Body of pancreas (tissue), 4 donors: ENCODE results near the gene MGME1. TPM values are rescaled to one million over a fixed set of nuclear protein-coding genes. Genes with fewer than 3 reads are reported as not detected.

Experiments used
- ATAC-seq: fragments of 150-250 bp; one replicate; pipeline ENCODE4 v1.9.1; 2016
- DNase-seq, 4 donors: peaks; one replicate each; pipeline ENCODE4 v3.0.0-alpha.2; 2019
- H3K27ac ChIP-seq, 4 donors: fragments of 200-600 bp; sonication (generic); 1 replicate in 3 of 4; 2 replicates in 1 of 4; pipeline versions ENCODE4 v1.5.1 to v1.6.1; 2016 to 2019; ENCODE audit warnings: mild to moderate bottlenecking in 1 of 4, mixed read lengths in 1 of 4, moderate library complexity in 1 of 4
- H3K27me3 ChIP-seq, 2 donors: fragments of 200-600 bp; sonication (generic); one replicate each; pipeline ENCODE4 v1.6.0; 2016; ENCODE audit warnings: mild to moderate bottlenecking in 1 of 2
- H3K36me3 ChIP-seq, 2 donors: fragments of 200-600 bp; sonication (generic); replicated peaks in 1 of 2; 2 replicates each; pipeline ENCODE4 v1.5.1; 2016; ENCODE audit warnings: low read depth in 2 of 2; ENCODE audit not compliant: insufficient read depth in 1 of 2
- H3K4me1 ChIP-seq: fragments of 200-600 bp; sonication (generic); one replicate; pipeline ENCODE4 v1.6.0; 2016
- H3K4me3 ChIP-seq, 2 donors: fragments of 200-600 bp; sonication (generic); 1 replicate in 1 of 2; 2 replicates in 1 of 2; pipeline ENCODE4 v1.5.1; 2016 to 2019
- H3K9me3 ChIP-seq, 3 donors: fragments of 200-600 bp; sonication (generic); 1 replicate in 2 of 3; 2 replicates in 1 of 3; pipeline ENCODE4 v1.5.1; 2016
- POLR2A ChIP-seq, 3 donors: fragments of 450-650 bp; IDR thresholded peaks; one replicate each; pipeline ENCODE4 v1.6.1; 2016; ENCODE audit warnings: antibody characterized with exemption in 3 of 3, mild to moderate bottlenecking in 2 of 3
- WGBS, 2 donors: methylation state at CpG; one replicate each; pipeline ENCODE4 v1.1.5; 2017; 5-methylcytosine and 5-hydroxymethylcytosine counted together
- intact Hi-C: fragments of 100-400 bp; cut with DNase I; formaldehyde crosslinking; loops from one replicate; pipeline ENCODE4 v1.15.1; 2023
- total RNA-seq, 2 donors: library from RNA; depleted of rRNA; stranded (reverse); fragments of >200 nt; gene quantifications; one replicate each; pipeline ENCODE4 v1.1.0, GENCODE V29; 2016
- TF ChIP-seq, protein P1 (sequence below), 7 experiments: fragments of 450-650 bp in 4 of 7; fragments of 200-600 bp in 3 of 7; sonication (generic) in 3 of 7; IDR thresholded peaks; one replicate each; pipeline ENCODE4 v1.5.1; 2016 to 2019; ENCODE audit warnings: antibody characterized with exemption in 7 of 7

MGME1 gene, protein sequence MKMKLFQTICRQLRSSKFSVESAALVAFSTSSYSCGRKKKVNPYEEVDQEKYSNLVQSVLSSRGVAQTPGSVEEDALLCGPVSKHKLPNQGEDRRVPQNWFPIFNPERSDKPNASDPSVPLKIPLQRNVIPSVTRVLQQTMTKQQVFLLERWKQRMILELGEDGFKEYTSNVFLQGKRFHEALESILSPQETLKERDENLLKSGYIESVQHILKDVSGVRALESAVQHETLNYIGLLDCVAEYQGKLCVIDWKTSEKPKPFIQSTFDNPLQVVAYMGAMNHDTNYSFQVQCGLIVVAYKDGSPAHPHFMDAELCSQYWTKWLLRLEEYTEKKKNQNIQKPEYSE
- total RNA-seq: 1 to 10 TPM; 3.0 to 6.5 TPM

DNA sequence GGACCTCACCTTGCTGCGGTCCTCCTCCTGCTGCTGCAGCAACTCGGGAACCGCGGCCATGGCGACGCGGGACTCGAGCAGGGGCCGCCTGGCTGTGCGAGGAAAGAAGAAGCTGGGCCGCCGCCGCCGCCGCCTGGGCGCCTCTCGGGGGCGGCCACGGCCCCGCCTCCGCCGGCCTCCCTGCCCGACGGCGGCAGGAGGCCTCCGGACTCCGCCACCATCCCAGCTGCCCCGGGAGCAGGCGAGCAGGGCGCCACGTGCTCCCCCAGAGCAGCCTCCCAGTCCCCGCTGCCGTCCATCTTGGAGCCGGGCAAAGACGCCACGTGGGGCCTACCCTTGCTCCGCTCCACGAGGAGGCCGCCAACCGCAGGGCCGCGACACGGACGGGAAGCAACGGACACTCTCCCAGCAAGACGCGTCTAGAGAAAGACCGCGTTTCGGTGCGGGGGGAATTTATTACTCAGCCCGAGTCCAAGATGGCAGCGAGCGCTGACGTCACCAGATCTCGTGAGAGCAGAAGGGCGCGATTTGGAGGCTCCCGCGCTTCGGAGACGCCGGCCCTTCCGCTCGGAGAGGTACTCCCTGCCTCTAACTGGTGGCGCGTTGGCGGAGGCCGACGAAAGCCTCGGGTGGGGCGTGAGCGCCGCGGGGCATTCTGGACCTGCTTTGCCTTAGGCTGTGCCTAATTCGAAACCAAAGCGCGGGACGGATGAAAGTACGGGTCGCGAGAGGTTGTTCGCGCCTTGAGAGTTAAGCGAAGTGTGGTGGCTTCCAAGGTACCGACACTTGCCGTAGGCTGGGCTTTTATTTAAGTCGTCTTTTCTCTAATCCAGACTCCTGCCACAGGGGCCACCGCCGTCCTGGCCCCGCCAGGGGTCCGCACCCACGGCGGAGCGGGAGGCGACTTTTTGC, at the start of gene MGME1, which contains the start of gene SNX5:
MGME1 (plus strand) TSS at position 653 of the 912 bp plus-strand sequence. CDS start 842 bp downstream, outside the sequence.
SNX5 (minus strand) TSS at position 429 of the 912 bp plus-strand sequence; CDS start at position 60, 369 bp downstream.
- DNase-seq (peak; percentile 98 to 99 (median 99)), ATAC-seq (peak; percentile 96)
- Histone ChIP-seq H3K9me3 (no peaks in the 10 kb centered on the region), H3K27me3 (no peaks in the 10 kb centered on the region), H3K4me3 (peak within 1 kb of the TSS; percentile 77 to 96), H3K4me1 (peaks cover 69% of the 10 kb centered on the region), H3K36me3 (no peaks in the 10 kb centered on the region), H3K27ac (peak within 1 kb of the TSS; percentile 86 to 99 (median 97))
- intact Hi-C loops: no loop called here
- 1% methylated on average over 40 to 88 of the region's 96 CpGs for WGBS, 2 donors
- peak; percentile 42 to 60 (median 55) for TF ChIP-seq POLR2A (IDR thresholded peaks at IDR 0.05)
- TF ChIP-seq, protein P1, sequence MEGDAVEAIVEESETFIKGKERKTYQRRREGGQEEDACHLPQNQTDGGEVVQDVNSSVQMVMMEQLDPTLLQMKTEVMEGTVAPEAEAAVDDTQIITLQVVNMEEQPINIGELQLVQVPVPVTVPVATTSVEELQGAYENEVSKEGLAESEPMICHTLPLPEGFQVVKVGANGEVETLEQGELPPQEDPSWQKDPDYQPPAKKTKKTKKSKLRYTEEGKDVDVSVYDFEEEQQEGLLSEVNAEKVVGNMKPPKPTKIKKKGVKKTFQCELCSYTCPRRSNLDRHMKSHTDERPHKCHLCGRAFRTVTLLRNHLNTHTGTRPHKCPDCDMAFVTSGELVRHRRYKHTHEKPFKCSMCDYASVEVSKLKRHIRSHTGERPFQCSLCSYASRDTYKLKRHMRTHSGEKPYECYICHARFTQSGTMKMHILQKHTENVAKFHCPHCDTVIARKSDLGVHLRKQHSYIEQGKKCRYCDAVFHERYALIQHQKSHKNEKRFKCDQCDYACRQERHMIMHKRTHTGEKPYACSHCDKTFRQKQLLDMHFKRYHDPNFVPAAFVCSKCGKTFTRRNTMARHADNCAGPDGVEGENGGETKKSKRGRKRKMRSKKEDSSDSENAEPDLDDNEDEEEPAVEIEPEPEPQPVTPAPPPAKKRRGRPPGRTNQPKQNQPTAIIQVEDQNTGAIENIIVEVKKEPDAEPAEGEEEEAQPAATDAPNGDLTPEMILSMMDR (IDR thresholded peaks at IDR 0.05): peak in 1 of 7 experiments; percentile 1

DNA sequence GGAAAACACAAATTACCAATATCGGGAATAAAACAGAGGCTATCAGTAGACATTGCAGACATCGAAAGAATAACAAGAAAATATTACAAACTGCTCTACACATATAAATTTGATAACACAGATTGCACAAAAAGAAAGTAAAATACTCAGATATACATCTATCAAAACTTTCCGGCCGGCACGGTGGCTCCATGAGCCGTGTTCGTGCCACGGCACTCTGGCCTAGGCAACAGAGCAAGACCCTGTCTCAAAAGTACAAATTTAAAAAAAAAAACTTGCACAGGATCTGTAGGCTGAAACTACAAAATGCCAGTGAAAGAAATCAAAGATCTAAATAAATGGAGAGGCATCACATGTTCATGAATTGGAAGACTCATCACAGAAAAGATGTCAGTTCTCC, 49.7 kb upstream of the MGME1 start:
- no peak overlapping the region for H3K4me3 ChIP-seq
- no peaks in the 10 kb centered on the region for H3K27me3 ChIP-seq
- DNase-seq (no peak), ATAC-seq (no peak)
- 88 to 96% methylated on average over 8 of the region's 8 CpGs for WGBS, 2 donors
- H3K9me3 ChIP-seq: no peaks in the 10 kb centered on the region
- intact Hi-C loops: no loop called here
- H3K4me1 ChIP-seq: peaks cover 10% of the 10 kb centered on the region
- TF ChIP-seq, protein P1 (IDR thresholded peaks at IDR 0.05): no peak
- TF ChIP-seq POLR2A (IDR thresholded peaks at IDR 0.05): no peak
- no peaks in the 10 kb centered on the region for H3K36me3 ChIP-seq
- H3K27ac ChIP-seq: no peak overlapping the region

DNA sequence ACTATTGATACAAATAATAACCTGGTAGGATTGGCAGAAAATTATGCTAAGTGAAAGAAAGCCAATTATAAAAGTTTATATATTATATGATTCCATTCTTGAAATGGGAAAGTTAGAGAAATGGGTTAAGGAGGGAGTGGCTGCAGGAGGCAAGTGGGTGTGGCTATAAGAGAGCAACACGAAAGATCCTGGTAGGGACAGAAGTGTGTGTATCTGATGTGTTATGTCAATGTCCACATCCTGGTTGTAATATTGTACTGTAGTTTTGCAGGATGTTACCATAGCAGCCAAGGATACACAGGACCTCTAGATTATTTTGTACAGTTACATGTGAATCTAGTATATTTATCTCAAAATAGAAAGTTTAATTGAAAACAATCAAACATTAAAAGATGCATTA, 47.0 kb upstream of the MGME1 start:
- no peak overlapping the region for H3K27ac ChIP-seq
- ATAC-seq (no peak), DNase-seq (no peak)
- no peak overlapping the region for H3K4me3 ChIP-seq
- H3K4me1 ChIP-seq: peaks cover 22% of the 10 kb centered on the region
- no peaks in the 10 kb centered on the region for H3K9me3 ChIP-seq
- TF ChIP-seq POLR2A (IDR thresholded peaks at IDR 0.05): no peak
- 3 to 6% methylated on average over 1 of the region's 1 CpG for WGBS, 2 donors
- no peaks in the 10 kb centered on the region for H3K27me3 ChIP-seq
- intact Hi-C loops: no loop called here
- no peaks in the 10 kb centered on the region for H3K36me3 ChIP-seq

DNA sequence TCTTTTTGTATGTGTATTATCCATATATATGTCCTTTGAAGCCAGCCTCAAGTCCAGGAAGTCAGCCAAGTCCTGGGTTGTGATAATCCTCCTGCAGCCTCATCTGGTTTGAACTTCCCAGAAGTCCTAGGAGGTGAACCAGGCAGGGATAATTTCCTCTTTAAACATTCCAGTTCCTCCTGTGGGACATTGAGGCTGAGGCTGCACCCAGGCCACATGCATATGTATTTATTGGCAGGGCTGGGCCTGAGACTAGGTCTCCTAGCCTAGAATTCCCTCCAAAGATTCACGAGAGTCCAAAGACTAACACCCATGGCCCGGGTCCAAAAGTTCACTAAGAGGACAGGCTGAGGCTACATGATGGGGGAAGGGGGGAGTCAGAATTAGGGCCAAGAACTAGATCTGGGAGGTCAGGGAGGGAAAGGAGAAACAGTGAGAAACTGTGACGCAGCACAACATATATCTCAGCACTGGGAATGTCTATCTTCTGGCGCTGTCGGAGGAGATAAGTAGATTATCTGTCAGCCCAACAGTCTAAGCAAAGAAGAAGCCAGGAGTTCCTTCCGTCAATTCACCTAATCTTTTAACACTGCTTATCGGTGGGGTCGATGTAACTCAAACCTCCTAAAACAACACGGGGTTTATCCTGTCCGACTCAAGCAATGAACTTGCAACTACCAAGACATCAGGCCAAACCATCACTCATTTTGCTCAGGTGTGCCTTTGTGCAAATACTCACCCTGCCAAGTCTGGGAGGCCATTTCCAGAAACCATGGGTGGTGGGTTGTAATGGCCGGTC, 43.5 kb upstream of the MGME1 start:
- WGBS, 2 donors: 22 to 38% methylated on average over 9 to 11 of the region's 11 CpGs
- ATAC-seq: peak; percentile 63

More for the DNA sequence above, 43.5 kb upstream of the MGME1 start:
- Histone ChIP-seq H3K27ac (peak overlapping the region; percentile 22 to 44 (median 39)), H3K4me3 (no peak overlapping the region), H3K4me1 (peaks cover 52% of the 10 kb centered on the region), H3K27me3 (no peaks in the 10 kb centered on the region), H3K36me3 (no peaks in the 10 kb centered on the region), H3K9me3 (no peaks in the 10 kb centered on the region)
- no peak for TF ChIP-seq POLR2A (IDR thresholded peaks at IDR 0.05)
- TF ChIP-seq, protein P1 (IDR thresholded peaks at IDR 0.05): no peak
- DNase-seq: peak; percentile 45 to 63 (median 53)
- intact Hi-C loops: no loop called here
